ENCODE data around the gene ANKRD13B. TPM values are rescaled to one million over a fixed set of nuclear protein-coding genes. Genes with fewer than 3 reads are reported as not detected.

The ANKRD13B gene
- total RNA-seq, 2 donors from 2014 or later = 7.9 to 13.5 TPM

- Mint-ChIP-seq H3K36me3 (ENCODE audit: insufficient read depth in 2 of 2) (no peaks in the 10 kb centered on the region), H3K4me1 (ENCODE audit: low read depth) (peaks cover 34% of the 10 kb centered on the region), H3K9me3 (no peaks in the 10 kb centered on the region), H3K27ac (no peak overlapping the region), H3K27me3 (ENCODE audit: low read depth) (no peaks in the 10 kb centered on the region), H3K4me3 (no peak overlapping the region)
- ATAC-seq (replicated peaks in 1 of 2) (no peak), DNase-seq (no peak)
Observed at GRCh38 chr17:29597361-29598172, 4.6 kb downstream of the ANKRD13B start.

GRCh38 chr17:29603109-29603674, 10.3 kb downstream of the ANKRD13B start:
- DNase-seq (no peak), ATAC-seq (replicated peaks in 1 of 2) (no peak)
- Mint-ChIP-seq H3K4me3 (no peak overlapping the region), H3K9me3 (no peaks in the 10 kb centered on the region), H3K27ac (no peak overlapping the region), H3K36me3 (ENCODE audit: insufficient read depth in 2 of 2) (no peaks in the 10 kb centered on the region), H3K4me1 (ENCODE audit: low read depth) (peaks cover 19% of the 10 kb centered on the region), H3K27me3 (ENCODE audit: low read depth) (no peaks in the 10 kb centered on the region)

- Mint-ChIP-seq H3K36me3 (ENCODE audit: insufficient read depth in 2 of 2) (no peaks in the 10 kb centered on the region), H3K27ac (no peak overlapping the region), H3K4me3 (no peak overlapping the region), H3K27me3 (ENCODE audit: low read depth) (no peaks in the 10 kb centered on the region), H3K9me3 (no peaks in the 10 kb centered on the region), H3K4me1 (ENCODE audit: low read depth) (no peaks in the 10 kb centered on the region)
- ATAC-seq (replicated peaks in 1 of 2) = no peak
- no peak for DNase-seq
Observed at GRCh38 chr17:29607557-29608195, 14.7 kb downstream of the ANKRD13B start.

- Mint-ChIP-seq H3K4me1 (ENCODE audit: low read depth) (peaks cover 4% of the 10 kb centered on the region), H3K4me3 (no peak overlapping the region), H3K36me3 (ENCODE audit: insufficient read depth in 2 of 2) (no peaks in the 10 kb centered on the region), H3K27me3 (ENCODE audit: low read depth) (no peaks in the 10 kb centered on the region), H3K27ac (no peak overlapping the region), H3K9me3 (no peaks in the 10 kb centered on the region)
- DNase-seq (no peak), ATAC-seq (replicated peaks in 1 of 2) (no peak)
Observed at GRCh38 chr17:29608986-29609385, 16.1 kb downstream of the ANKRD13B start.

DNA sequence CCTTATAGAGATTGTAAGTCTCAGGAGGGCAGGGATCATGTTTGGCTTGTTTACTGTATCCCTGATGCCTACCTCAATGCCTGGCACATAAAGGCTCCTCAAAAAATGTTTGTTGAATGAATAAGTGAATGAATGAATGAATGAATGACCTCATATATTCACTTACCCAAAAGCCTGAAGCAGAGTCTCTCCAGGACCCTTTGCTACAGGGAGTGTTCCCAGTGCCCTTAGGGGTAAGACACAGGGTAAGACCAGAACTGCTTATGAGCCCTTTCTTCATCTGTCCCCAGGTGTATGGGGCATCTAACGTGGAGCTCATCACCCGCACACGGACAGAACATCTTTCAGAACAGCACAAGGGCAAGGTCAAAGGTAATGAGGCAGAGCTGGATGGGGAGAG, 17.5 kb downstream of the ANKRD13B start:
- Mint-ChIP-seq H3K36me3 (ENCODE audit: insufficient read depth in 2 of 2) (no peaks in the 10 kb centered on the region), H3K4me1 (ENCODE audit: low read depth) (peaks cover 16% of the 10 kb centered on the region), H3K27me3 (ENCODE audit: low read depth) (no peaks in the 10 kb centered on the region), H3K4me3 (no peak overlapping the region), H3K9me3 (no peaks in the 10 kb centered on the region), H3K27ac (no peak overlapping the region)
- DNase-seq = no peak
- no peak for ATAC-seq (replicated peaks in 1 of 2)

DNA sequence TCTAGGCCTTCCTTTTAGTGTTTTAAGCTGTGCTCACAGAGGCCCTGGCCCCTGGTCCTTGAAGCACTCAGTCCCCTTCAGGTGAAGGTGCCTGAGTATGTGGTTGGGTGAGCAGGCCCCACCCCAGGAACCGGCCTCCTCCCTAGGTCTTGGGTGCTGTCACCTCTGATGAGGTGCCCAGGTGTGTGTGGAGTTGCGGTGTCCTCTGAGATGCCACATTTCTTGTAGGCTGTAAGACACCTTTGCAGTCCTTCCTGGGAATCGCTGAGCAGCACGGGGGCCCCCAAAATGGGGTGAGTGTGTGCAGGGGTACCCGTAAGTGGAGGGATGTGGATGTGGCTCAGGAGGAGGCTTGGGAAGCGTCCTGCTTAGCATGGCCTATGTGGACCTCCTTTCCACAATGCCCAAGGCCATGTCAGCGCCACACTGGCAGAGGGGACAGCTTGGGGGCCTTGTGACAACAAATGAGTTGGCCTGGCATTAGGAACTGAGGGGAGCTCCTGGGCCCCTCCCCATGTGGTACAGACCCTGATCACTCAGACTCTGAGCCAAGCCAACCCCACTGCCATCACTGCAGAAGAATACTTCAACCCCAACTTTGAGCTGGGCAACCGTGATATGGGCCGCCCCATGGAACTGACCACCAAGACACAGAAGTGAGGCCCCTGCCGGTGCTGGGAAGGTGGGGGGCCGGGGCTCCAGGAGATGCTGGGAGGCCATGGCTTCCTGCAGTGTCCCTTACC, 18.6 kb downstream of the ANKRD13B start:
- Mint-ChIP-seq H3K27me3 (ENCODE audit: low read depth) (no peaks in the 10 kb centered on the region), H3K36me3 (ENCODE audit: insufficient read depth in 2 of 2) (no peaks in the 10 kb centered on the region), H3K4me1 (ENCODE audit: low read depth) (peaks cover 28% of the 10 kb centered on the region), H3K4me3 (no peak overlapping the region), H3K27ac (no peak overlapping the region), H3K9me3 (no peaks in the 10 kb centered on the region)
- DNase-seq (no peak), ATAC-seq (replicated peaks in 1 of 2) (no peak)

- Mint-ChIP-seq H3K4me3 (no peak overlapping the region), H3K36me3 (ENCODE audit: insufficient read depth in 2 of 2) (no peaks in the 10 kb centered on the region), H3K27ac (no peak overlapping the region), H3K4me1 (ENCODE audit: low read depth) (peaks cover 33% of the 10 kb centered on the region), H3K27me3 (ENCODE audit: low read depth) (peaks cover 4% of the 10 kb centered on the region), H3K9me3 (no peaks in the 10 kb centered on the region)
- ATAC-seq (replicated peaks in 1 of 2) = no peak
- DNase-seq = no peak
Observed at GRCh38 chr17:29612094-29612403, 19.1 kb downstream of the ANKRD13B start.

DNA sequence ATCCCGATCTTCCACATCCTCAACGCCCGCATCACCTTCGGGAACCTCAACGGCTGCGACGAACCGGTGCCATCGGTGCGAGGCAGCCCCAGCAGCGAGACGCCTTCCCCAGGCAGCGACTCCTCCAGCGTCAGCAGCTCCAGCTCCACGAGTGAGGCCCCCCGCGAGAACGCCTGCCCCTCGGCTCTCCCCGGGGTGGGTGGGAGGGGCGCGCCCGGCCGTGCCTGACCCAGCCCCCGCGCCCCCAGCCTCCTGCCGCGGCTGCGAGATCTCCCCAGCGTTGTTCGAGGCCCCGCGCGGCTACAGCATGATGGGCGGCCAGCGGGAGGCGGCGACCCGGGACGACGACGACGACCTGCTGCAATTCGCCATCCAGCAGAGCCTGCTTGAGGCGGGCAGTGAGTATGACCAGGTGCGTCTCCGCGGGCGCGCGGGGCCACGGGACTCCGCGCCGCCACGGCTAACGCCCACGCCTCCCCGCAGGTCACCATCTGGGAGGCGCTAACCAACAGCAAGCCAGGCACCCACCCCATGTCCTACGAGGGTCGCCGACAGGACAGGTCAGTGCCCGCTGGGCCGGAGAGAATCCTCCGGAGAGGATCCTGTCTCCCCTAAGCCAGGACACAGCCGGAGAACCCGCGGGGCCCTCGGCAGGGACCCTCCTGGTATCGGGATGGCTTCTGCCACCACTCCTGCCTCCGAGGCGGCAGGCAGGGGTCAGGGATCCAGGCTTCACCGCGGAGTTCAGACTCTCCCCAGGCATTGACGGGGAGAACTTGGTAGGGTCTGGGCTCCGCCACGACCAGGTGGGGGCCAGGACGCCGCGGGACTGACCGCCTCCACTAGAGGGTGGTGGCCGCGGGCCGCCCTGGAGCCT, 19.7 kb downstream of the ANKRD13B start:
- DNase-seq (peak in 1 of 2 donors; percentile 12), ATAC-seq (replicated peaks in 1 of 2) (no peak)
- peaks cover 5% of the 10 kb centered on the region for H3K27me3 Mint-ChIP-seq (ENCODE audit: low read depth)
- peaks cover 39% of the 10 kb centered on the region for H3K4me1 Mint-ChIP-seq (ENCODE audit: low read depth)
- no peaks in the 10 kb centered on the region for H3K9me3 Mint-ChIP-seq
- H3K27ac Mint-ChIP-seq = no peak overlapping the region
- H3K4me3 Mint-ChIP-seq = peak overlapping the region; percentile 49 to 68
- H3K36me3 Mint-ChIP-seq (ENCODE audit: insufficient read depth in 2 of 2) = no peaks in the 10 kb centered on the region

DNA sequence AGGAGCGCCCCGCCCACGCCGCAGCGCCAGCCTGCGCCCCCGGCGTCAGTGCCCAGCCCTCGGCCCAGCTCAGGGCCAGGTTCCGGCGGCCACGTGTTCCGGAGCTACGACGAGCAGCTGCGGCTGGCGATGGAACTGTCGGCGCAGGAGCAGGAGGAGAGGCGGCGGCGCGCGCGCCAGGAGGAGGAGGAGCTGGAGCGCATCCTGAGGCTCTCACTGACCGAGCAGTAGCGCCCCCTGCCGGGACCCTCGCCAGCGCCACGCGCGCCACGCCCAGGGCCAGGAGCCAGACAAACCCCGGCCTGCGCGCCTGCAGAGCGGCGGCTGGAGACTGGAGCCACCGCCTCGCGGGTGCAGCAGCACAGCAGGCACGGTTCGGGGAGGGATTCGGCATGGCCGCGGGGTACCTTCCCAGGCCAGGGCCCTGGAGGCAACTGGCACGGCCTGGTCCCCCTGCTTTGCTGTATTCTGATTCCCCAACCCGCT, 20.5 kb downstream of the ANKRD13B start:
- ATAC-seq (replicated peaks in 1 of 2) (peak; percentile 46 to 49), DNase-seq (peak; percentile 94 to 97)
- Mint-ChIP-seq H3K27ac (no peak overlapping the region), H3K27me3 (ENCODE audit: low read depth) (peaks cover 5% of the 10 kb centered on the region), H3K4me1 (ENCODE audit: low read depth) (peaks cover 40% of the 10 kb centered on the region), H3K4me3 (peak overlapping the region; percentile 63 to 74), H3K9me3 (no peaks in the 10 kb centered on the region), H3K36me3 (ENCODE audit: insufficient read depth in 2 of 2) (no peaks in the 10 kb centered on the region)

- Mint-ChIP-seq H3K4me3 (peak overlapping the region; percentile 63 to 74), H3K36me3 (ENCODE audit: insufficient read depth in 2 of 2) (no peaks in the 10 kb centered on the region), H3K27me3 (ENCODE audit: low read depth) (peaks cover 5% of the 10 kb centered on the region), H3K4me1 (ENCODE audit: low read depth) (peaks cover 40% of the 10 kb centered on the region), H3K27ac (no peak overlapping the region), H3K9me3 (no peaks in the 10 kb centered on the region)
- no peak for ATAC-seq (replicated peaks in 1 of 2)
- no peak for DNase-seq
Observed at GRCh38 chr17:29613856-29614255, 20.9 kb downstream of the ANKRD13B start.

DNA sequence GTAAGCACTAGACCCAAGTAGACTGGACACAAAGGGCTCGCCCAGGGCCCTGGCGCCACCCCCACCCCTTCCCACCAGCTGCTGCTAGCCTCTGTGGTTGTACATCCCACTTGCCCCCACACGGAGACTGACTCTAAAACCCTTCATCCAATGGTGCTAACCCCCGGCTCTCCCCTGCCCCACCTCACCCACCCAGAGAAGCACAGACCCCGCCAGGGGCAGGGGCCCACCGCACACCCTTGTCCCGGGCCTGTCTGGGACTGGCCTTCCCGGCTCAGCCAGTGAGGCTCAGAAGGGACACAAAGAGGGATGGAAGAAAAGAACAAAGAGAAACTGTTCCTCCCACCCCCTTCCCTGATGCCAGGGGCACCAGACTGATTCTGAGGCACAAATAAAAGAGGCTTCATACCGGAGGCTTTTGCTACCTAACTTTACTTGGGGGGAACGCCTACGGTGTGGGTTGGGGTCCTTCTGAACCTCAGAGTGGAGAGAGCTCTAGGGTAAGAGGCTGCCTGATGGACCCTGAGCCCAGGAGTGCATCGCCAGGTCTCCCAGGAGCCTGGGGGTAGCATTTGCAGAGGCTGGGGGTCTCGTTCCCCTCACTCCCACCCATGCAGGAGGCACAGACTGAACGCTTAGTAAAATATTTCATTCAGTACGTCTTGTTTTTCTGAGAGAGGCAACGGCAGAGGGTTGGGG, 21.6 kb downstream of the ANKRD13B start:
- Mint-ChIP-seq H3K27ac (no peak overlapping the region), H3K4me1 (ENCODE audit: low read depth) (peaks cover 40% of the 10 kb centered on the region), H3K9me3 (no peaks in the 10 kb centered on the region), H3K27me3 (ENCODE audit: low read depth) (peaks cover 5% of the 10 kb centered on the region), H3K4me3 (peak overlapping the region; percentile 71 to 89), H3K36me3 (ENCODE audit: insufficient read depth in 2 of 2) (no peaks in the 10 kb centered on the region)
- DNase-seq (no peak), ATAC-seq (replicated peaks in 1 of 2) (no peak)

- ATAC-seq (replicated peaks in 1 of 2) = peak; percentile 14 to 25
- H3K36me3 Mint-ChIP-seq (ENCODE audit: insufficient read depth in 2 of 2) = no peaks in the 10 kb centered on the region
- no peaks in the 10 kb centered on the region for H3K9me3 Mint-ChIP-seq
- H3K27me3 Mint-ChIP-seq (ENCODE audit: low read depth) = peaks cover 5% of the 10 kb centered on the region
- no peak overlapping the region for H3K27ac Mint-ChIP-seq
- peak; percentile 64 to 77 for DNase-seq
- peaks cover 40% of the 10 kb centered on the region for H3K4me1 Mint-ChIP-seq (ENCODE audit: low read depth)
- H3K4me3 Mint-ChIP-seq = peak overlapping the region; percentile 71 to 89
Observed at GRCh38 chr17:29615048-29615385, 22.1 kb downstream of the ANKRD13B start.
